ENCODE data around the gene MACROD2. TPM values are rescaled to one million over a fixed set of nuclear protein-coding genes. Genes with fewer than 3 reads are reported as not detected.

MACROD2 gene
- total and polyA plus RNA-seq, 11 donors, result 0.54 to 5.4 (median 2.4) TPM

GRCh38 chr20:16049529-16050093, 2054.3 kb downstream of the MACROD2 start:
- H3K4me3 ChIP-seq, result no peak overlapping the region
- peaks cover 0 to 3% (median 0%) of the 10 kb centered on the region in 12 donors for H3K4me1 ChIP-seq
- DNase-seq (no peak), ATAC-seq (no peak)
- H3K9me3 ChIP-seq, result no peaks in the 10 kb centered on the region
- TF ChIP-seq, protein P1, sequence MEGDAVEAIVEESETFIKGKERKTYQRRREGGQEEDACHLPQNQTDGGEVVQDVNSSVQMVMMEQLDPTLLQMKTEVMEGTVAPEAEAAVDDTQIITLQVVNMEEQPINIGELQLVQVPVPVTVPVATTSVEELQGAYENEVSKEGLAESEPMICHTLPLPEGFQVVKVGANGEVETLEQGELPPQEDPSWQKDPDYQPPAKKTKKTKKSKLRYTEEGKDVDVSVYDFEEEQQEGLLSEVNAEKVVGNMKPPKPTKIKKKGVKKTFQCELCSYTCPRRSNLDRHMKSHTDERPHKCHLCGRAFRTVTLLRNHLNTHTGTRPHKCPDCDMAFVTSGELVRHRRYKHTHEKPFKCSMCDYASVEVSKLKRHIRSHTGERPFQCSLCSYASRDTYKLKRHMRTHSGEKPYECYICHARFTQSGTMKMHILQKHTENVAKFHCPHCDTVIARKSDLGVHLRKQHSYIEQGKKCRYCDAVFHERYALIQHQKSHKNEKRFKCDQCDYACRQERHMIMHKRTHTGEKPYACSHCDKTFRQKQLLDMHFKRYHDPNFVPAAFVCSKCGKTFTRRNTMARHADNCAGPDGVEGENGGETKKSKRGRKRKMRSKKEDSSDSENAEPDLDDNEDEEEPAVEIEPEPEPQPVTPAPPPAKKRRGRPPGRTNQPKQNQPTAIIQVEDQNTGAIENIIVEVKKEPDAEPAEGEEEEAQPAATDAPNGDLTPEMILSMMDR (IDR thresholded peaks at IDR 0.05), result no peak
- no peak for TF ChIP-seq POLR2A (IDR thresholded peaks at IDR 0.05)
- intact Hi-C loops (cut with DNase I), result no loop called here
- no peak overlapping the region for H3K27ac ChIP-seq
- H3K36me3 ChIP-seq, result no peaks in the 10 kb centered on the region
- WGBS, 4 donors, result 63 to 74% (median 69%) methylated on average over 9 of the region's 9 CpGs
- H3K27me3 ChIP-seq, result no peaks in the 10 kb centered on the region

DNA sequence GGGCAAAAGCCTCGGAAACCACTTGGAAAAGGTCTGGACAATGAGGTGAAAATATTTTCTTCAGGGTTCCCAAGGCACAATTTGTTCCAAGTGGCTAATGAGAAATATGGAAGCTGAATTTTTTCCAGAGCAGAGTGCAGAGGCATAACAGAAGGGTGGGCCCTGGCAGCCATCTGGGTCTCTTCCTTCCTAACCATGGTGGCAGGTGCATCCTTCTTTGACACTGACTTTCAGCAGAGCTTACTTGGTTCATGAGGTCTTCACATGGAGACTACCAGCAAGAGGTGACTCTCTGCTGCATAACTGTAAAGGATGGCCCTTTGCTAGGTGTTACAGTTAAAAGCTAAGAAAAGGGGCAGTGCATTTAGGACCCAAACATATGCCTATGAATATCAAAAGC, 2055.1 kb downstream of the MACROD2 start:
- no peaks in the 10 kb centered on the region for H3K36me3 ChIP-seq
- intact Hi-C loops (cut with DNase I), result no loop called here
- TF ChIP-seq, protein P1 (IDR thresholded peaks at IDR 0.05), result no peak
- no peak for TF ChIP-seq POLR2A (IDR thresholded peaks at IDR 0.05)
- no peak overlapping the region for H3K4me3 ChIP-seq
- H3K4me1 ChIP-seq, result peaks cover 0 to 3% (median 0%) of the 10 kb centered on the region in 12 donors
- H3K27me3 ChIP-seq, result no peaks in the 10 kb centered on the region
- no peak for ATAC-seq
- WGBS, 4 donors, result 60 to 78% (median 73%) methylated on average over 1 of the region's 1 CpG
- DNase-seq, result no peak
- H3K27ac ChIP-seq, result no peak overlapping the region
- H3K9me3 ChIP-seq, result no peaks in the 10 kb centered on the region

- Histone ChIP-seq H3K4me1 (peaks cover 0 to 3% (median 0%) of the 10 kb centered on the region in 12 donors), H3K4me3 (no peak overlapping the region), H3K36me3 (no peaks in the 10 kb centered on the region), H3K9me3 (no peaks in the 10 kb centered on the region), H3K27me3 (no peaks in the 10 kb centered on the region), H3K27ac (no peak overlapping the region)
- TF ChIP-seq POLR2A (IDR thresholded peaks at IDR 0.05), result no peak
- TF ChIP-seq, protein P1 (IDR thresholded peaks at IDR 0.05), result no peak
- intact Hi-C loops (cut with DNase I), result no loop called here
- 53 to 77% (median 65%) methylated on average over 1 of the region's 1 CpG for WGBS, 4 donors
- DNase-seq (no peak), ATAC-seq (no peak)
Observed at GRCh38 chr20:16051968-16052367, 2056.7 kb downstream of the MACROD2 start.

GRCh38 chr20:16052456-16052855, 2057.1 kb downstream of the MACROD2 start:
- H3K27ac ChIP-seq, result no peak overlapping the region
- peaks cover 0 to 3% (median 0%) of the 10 kb centered on the region in 12 donors for H3K4me1 ChIP-seq
- 69 to 81% (median 77%) methylated on average over 4 of the region's 4 CpGs for WGBS, 4 donors
- ATAC-seq, result no peak
- no peak for TF ChIP-seq POLR2A (IDR thresholded peaks at IDR 0.05)
- TF ChIP-seq, protein P1 (IDR thresholded peaks at IDR 0.05), result no peak
- H3K9me3 ChIP-seq, result no peaks in the 10 kb centered on the region
- no peak overlapping the region for H3K4me3 ChIP-seq
- no peak for DNase-seq
- H3K36me3 ChIP-seq, result no peaks in the 10 kb centered on the region
- no peaks in the 10 kb centered on the region for H3K27me3 ChIP-seq
- intact Hi-C loops (cut with DNase I), result no loop called here
